Measurements from ENCODE around the gene KLB. TPM values are rescaled to one million over a fixed set of nuclear protein-coding genes. Genes with fewer than 3 reads are reported as not detected.

Gene KLB
- polyA plus RNA-seq, 3 donors, result 0.17 to 0.22 (median 0.17) TPM

DNA sequence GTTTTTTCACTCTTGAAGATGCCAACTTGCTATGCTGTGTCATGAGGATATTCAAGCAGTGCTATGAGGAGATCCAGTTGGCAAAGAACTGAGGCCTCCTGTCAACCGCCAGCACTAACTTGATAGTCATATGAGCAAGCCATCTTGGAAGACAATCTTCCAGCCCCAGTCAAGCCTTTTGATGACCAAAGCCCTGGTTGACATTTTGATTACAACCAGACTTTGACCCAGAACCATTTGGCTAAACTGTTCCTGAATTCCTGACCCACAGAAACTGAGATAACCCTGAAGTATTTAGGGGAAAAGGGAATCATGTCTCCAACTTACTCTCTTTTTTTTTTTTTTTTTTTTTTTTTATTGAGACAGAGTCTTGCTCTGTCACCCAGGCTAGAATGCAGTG, 87.6 kb downstream of the KLB start:
- DNase-seq (ENCODE audit: extremely low read depth in 1 of 11, low read depth in 9 of 11, low spot score in 4 of 11), result no peak

DNA sequence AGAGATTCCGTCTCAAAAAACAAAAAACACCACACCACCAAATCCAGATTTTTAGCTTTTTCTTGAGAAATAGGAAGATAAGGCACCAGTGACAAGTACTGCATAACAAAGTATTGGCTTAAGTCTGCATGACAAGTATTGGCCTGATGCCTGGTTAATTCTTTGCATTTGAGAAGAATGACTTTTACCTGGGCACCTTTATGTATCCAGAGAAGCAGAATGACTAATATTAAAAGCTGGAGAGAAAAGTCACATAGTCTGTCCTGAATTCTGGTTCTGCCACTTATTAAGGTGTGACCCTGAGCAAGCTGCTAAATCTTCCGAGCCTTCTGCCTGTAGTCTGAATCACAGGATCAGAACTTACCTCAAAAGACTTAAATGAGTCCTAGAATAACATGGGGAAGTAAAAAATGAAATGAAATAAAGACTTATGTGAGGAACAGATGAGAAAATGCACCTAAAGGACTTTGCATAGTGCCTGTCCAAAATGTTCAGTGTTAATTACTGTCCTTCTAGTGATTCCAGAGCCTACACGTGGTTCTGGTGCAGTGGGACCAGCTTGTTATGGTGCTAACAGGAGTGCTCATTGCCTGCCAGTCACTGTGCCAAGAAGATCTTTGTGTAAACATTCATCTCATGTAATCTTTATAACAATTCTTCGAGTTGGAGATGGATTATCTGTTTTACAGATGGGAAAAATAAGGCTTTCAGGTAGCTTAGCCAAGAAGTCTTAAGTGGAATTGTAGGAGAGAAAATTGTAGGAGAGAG, 88.9 kb downstream of the KLB start:
- DNase-seq (ENCODE audit: extremely low read depth in 1 of 11, low read depth in 9 of 11, low spot score in 4 of 11), result no peak

DNA sequence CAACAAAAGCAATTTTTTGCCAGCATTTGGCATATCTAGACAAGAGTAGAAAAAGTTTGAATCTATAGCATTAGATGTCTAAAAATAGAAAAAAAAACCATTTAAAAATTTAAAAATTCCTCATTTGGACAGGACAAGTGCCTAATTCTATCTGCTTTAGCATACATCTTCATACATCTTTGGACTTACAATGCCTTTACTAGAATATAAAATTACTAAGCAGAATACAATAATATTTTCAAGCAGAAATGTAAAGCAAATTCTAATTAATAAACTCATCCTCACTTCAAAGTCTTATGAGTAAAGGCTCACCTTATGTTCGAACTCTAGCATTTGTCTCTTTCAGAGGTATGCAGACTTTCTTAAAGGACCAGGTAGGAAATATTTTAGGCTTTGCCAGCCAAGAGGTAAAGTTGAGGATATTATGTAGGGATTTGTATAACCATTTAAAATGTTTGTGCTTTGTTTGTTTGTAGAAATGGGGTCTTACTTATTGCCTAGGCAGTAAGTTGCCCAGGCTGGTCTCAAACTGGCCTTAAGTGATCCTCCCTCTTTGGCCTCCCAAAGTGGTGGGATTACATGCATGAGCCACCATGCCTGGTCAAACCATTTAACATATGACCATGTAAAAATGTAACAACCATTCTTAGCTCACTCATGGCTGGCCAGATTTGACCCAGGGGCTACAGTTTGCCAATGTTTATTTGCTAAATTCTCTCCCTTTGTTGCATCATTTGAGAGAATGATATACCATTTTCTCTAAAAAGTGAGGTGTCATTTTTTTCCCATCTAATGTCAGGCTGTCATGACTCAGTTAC, 91.4 kb downstream of the KLB start:
- DNase-seq (ENCODE audit: extremely low read depth in 1 of 11, low read depth in 9 of 11, low spot score in 4 of 11), result no peak

DNA sequence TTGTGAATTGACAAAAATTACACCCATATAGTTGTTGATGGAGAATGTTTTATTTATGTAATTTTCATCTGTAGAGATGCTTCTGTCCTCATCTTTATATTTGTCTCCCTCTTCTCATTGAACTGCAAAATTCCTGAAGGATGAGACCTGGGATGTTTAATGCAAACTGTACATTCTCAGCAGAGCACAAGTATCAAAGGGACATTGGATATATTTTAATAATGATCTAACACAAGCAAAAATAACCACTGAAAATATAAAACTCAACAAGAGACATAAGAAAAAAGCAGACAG, 91.9 kb downstream of the KLB start:
- DNase-seq (ENCODE audit: extremely low read depth in 1 of 11, low read depth in 9 of 11, low spot score in 4 of 11), result no peak

Other genes with a start within 250 kb of the KLB start
- 100 to 1,000 TPM in 1 of 3 donors, 10 to 100 TPM in 2; 80.1 to 101 (median 98.2) TPM for gene WDR19, start 224.4 kb upstream of the KLB start, polyA plus RNA-seq (ENCODE audit: insufficient read length in 3 of 3)
- gene RFC1, start 40.6 kb upstream of the KLB start, polyA plus RNA-seq (ENCODE audit: insufficient read length in 3 of 3), result 10 to 100 TPM; 71.1 to 77.8 (median 74.3) TPM
- gene RPL9, start 52.0 kb downstream of the KLB start, polyA plus RNA-seq (ENCODE audit: insufficient read length in 3 of 3), result 1,000 to 10,000 TPM; 1,209 to 1,790 (median 1,492) TPM
- gene LIAS, start 52.1 kb downstream of the KLB start, polyA plus RNA-seq (ENCODE audit: insufficient read length in 3 of 3), result 10 to 100 TPM; 23.4 to 33.9 (median 30.4) TPM
- 100 to 1,000 TPM in 1 of 3 donors, 10 to 100 TPM in 2; 94.8 to 123 (median 96.3) TPM for gene UGDH, start 120.5 kb downstream of the KLB start, polyA plus RNA-seq (ENCODE audit: insufficient read length in 3 of 3)
- 10 to 100 TPM; 40.3 to 57.8 (median 50.6) TPM for gene SMIM14, start 231.9 kb downstream of the KLB start, polyA plus RNA-seq (ENCODE audit: insufficient read length in 3 of 3)

Measured in renal cortex interstitium (tissue), 11 donors.